Spleen (tissue), 7 donors: ENCODE measurements around the gene FAM24B.

Experiments used
- POLR2A ChIP-seq, 3 donors: fragments of 450-650 bp; IDR thresholded peaks; one replicate each; pipeline ENCODE4 v1.5.1; 2017; ENCODE audit warnings: antibody characterized with exemption in 3 of 3, mild to moderate bottlenecking in 1 of 3
- TF ChIP-seq, protein P1 (sequence below), 11 experiments: fragments of 200-600 bp in 7 of 11; fragments of 450-650 bp in 4 of 11; sonication (generic) in 4 of 11; IDR thresholded peaks in 8 of 11; conservative IDR thresholded peaks in 3 of 11; 1 replicate in 7 of 11; 2 replicates in 4 of 11; pipeline versions ENCODE4 v1.4.0 to v1.8.0; 2016 to 2021; ENCODE audit warnings: antibody characterized with exemption in 11 of 11, inconsistent platforms in 4 of 11, mild to moderate bottlenecking in 1 of 11
- donor health status: DM: no; HTN: no; CAD: no; lungs with moderate emphysema.
- donor health status: DM: no; HTN: no; CAD: no.
- donor health status: DM: no; HTN: no; CAD: no.

DNA sequence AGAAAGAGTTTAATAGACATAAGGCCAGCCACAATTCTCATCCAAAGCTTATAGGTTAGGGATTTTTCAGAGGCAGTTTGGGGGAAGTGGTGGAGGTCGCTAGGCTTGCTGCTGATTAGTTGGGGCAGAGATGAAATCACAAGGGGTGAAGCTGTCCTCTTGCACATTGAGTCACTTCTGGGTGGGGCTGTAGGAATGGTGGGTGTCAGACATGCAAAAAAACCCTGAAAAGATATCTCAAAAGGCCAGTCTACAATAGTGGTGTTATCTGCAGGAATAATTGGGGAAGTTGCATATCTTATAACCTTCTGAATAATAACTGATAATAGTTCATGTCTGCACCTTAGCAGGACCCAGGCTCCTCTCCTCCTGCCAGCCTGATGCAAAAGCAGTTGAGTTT is 2.1 kb downstream of the FAM24B start:
- TF ChIP-seq, protein P1, sequence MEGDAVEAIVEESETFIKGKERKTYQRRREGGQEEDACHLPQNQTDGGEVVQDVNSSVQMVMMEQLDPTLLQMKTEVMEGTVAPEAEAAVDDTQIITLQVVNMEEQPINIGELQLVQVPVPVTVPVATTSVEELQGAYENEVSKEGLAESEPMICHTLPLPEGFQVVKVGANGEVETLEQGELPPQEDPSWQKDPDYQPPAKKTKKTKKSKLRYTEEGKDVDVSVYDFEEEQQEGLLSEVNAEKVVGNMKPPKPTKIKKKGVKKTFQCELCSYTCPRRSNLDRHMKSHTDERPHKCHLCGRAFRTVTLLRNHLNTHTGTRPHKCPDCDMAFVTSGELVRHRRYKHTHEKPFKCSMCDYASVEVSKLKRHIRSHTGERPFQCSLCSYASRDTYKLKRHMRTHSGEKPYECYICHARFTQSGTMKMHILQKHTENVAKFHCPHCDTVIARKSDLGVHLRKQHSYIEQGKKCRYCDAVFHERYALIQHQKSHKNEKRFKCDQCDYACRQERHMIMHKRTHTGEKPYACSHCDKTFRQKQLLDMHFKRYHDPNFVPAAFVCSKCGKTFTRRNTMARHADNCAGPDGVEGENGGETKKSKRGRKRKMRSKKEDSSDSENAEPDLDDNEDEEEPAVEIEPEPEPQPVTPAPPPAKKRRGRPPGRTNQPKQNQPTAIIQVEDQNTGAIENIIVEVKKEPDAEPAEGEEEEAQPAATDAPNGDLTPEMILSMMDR (IDR thresholded peaks at IDR 0.05 in 8 of 11, conservative IDR thresholded peaks at IDR 0.05 in 3 of 11): no peak
- no peak for TF ChIP-seq POLR2A (IDR thresholded peaks at IDR 0.05)
